Measurements from ENCODE around the gene GPR84. TPM values are rescaled to one million over a fixed set of nuclear protein-coding genes. Genes with fewer than 3 reads are reported as not detected.

GPR84 gene
- total RNA-seq, 4 donors from 2014 or later: 0.42 TPM; not detected in 3

- H3K36me3 ChIP-seq: no peaks in the 10 kb centered on the region
- peaks cover 0 to 26% (median 8%) of the 10 kb centered on the region in 4 donors for H3K4me1 ChIP-seq
- H3K9me3 ChIP-seq: no peaks in the 10 kb centered on the region
- TF ChIP-seq POLR2A (IDR thresholded peaks at IDR 0.05): no peak
- TF ChIP-seq CTCF (IDR thresholded peaks at IDR 0.05): no peak
- no peak for TF ChIP-seq EP300 (IDR thresholded peaks at IDR 0.05)
- no peak overlapping the region for H3K27ac ChIP-seq
- WGBS, 2 donors: 72 to 73% methylated on average over 6 of the region's 6 CpGs
- no peaks in the 10 kb centered on the region for H3K27me3 ChIP-seq
- DNase-seq (ENCODE audit: low spot score in 2 of 2): no peak
- H3K4me3 ChIP-seq: no peak overlapping the region
Measured at GRCh38 chr12:54363618-54364017, 668 bp downstream of the GPR84 start.

GRCh38 chr12:54363047-54363446 is 1.2 kb downstream of the GPR84 start:
- H3K4me3 ChIP-seq: no peak overlapping the region
- DNase-seq (ENCODE audit: low spot score in 2 of 2): no peak
- no peak for TF ChIP-seq EP300 (IDR thresholded peaks at IDR 0.05)
- TF ChIP-seq CTCF (IDR thresholded peaks at IDR 0.05): no peak
- TF ChIP-seq POLR2A (IDR thresholded peaks at IDR 0.05): no peak

GRCh38 chr12:54360717-54361456 is 3.4 kb downstream of the GPR84 start:
- Histone ChIP-seq H3K4me1 (peaks cover 0 to 43% (median 13%) of the 10 kb centered on the region in 4 donors), H3K4me3 (no peak overlapping the region), H3K9me3 (no peaks in the 10 kb centered on the region), H3K36me3 (no peaks in the 10 kb centered on the region), H3K27ac (peak overlapping the region in 2 of 4 donors; percentile 91 to 95), H3K27me3 (no peaks in the 10 kb centered on the region)
- 51 to 53% methylated on average over 16 of the region's 16 CpGs for WGBS, 2 donors
- DNase-seq (ENCODE audit: low spot score in 2 of 2): peak; percentile 55 to 75
- TF ChIP-seq CTCF (IDR thresholded peaks at IDR 0.05) (peak; percentile 61 to 81 (median 73)), POLR2A (IDR thresholded peaks at IDR 0.05) (no peak), EP300 (IDR thresholded peaks at IDR 0.05) (peak in 1 of 2 donors; percentile 12)

More at GRCh38 chr12:54363047-54363446, 1.2 kb downstream of the GPR84 start:
- WGBS, 2 donors: 81 to 83% methylated on average over 8 of the region's 8 CpGs
- Histone ChIP-seq H3K36me3 (no peaks in the 10 kb centered on the region), H3K9me3 (no peaks in the 10 kb centered on the region), H3K4me1 (peaks cover 0 to 26% (median 10%) of the 10 kb centered on the region in 4 donors), H3K27ac (no peak overlapping the region), H3K27me3 (no peaks in the 10 kb centered on the region)

- no peaks in the 10 kb centered on the region for H3K9me3 ChIP-seq
- WGBS, 2 donors: 49 to 50% methylated on average over 9 of the region's 9 CpGs
Measured at GRCh38 chr12:54359762-54360351, 4.4 kb downstream of the GPR84 start.

More at GRCh38 chr12:54359762-54360351, 4.4 kb downstream of the GPR84 start:
- peaks cover 0 to 49% (median 13%) of the 10 kb centered on the region in 4 donors for H3K4me1 ChIP-seq
- H3K4me3 ChIP-seq: peak overlapping the region; percentile 40 to 59 (median 57)
- no peak for DNase-seq (ENCODE audit: low spot score in 2 of 2)
- H3K36me3 ChIP-seq: no peaks in the 10 kb centered on the region
- peak overlapping the region; percentile 78 to 95 (median 86) for H3K27ac ChIP-seq
- TF ChIP-seq POLR2A (IDR thresholded peaks at IDR 0.05): no peak
- no peak for TF ChIP-seq EP300 (IDR thresholded peaks at IDR 0.05)
- TF ChIP-seq CTCF (IDR thresholded peaks at IDR 0.05): no peak
- no peaks in the 10 kb centered on the region for H3K27me3 ChIP-seq

Data from tibial nerve (tissue), 4 donors.